ENCODE data around the gene ACBD5.

The ACBD5 gene

DNA sequence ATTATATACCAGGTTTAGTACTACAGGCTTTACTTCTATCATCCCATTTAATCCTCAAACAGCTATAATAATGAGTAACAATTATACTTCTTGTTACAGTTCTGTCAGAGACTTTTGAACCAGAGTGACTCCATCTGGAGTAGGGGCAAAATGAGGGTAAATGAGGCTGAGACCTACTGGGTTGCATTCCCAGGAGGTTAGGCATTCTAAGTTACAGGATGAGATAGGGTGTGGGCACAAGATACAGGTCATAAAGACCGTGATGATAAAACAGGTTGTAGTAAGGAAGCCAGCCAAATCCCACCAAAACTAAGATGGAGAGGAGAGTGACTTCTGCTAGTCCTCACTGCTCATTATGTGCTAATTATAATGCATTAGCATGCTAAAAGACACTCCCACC, 90.3 kb downstream of the ACBD5 start:
- DNase-seq: no peak

- DNase-seq: no peak
Observed at GRCh38 chr10:27147701-27148100, 92.9 kb downstream of the ACBD5 start.

DNA sequence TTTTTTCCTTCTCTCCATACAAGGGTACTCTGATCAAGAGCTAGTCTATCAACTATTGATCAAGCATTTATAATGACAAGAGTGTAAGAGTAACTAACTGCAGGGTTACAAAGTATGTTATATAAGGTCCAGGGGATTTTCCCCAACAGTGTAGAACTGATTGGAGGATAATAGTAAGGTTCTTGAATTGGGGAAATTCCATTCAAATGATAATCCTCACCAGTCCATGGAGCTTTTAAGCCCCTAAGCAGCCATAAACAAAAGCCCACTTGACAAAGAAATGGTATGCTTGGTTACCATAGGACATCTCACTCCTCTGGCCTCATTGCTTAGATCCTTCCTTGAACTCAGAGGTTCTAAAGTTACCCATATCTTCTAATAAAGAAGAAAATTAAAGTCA, 94.7 kb downstream of the ACBD5 start:
- DNase-seq: no peak

Measured in activated effector memory CD4-positive, alpha-beta T cell treated with Interleukin-2 at 50 U/mL for 16 hours (primary cell).